ENCODE results near the gene STOML1.
"Not testable (repeated sequence)": the region's sequence is repeated elsewhere in the genome, so short reads cannot be mapped to it uniquely, and the experiment has no call there.

Gene STOML1

GRCh38 chr15:73962433-73962832 lies 29.7 kb downstream of the STOML1 start:
- no peak for DNase-seq (ENCODE audit: low read depth in 2 of 2)

- not testable (repeated sequence) for DNase-seq (ENCODE audit: low read depth in 2 of 2)
Measured at GRCh38 chr15:73960472-73961070, 31.5 kb downstream of the STOML1 start.

GRCh38 chr15:73959801-73960200 lies 32.3 kb downstream of the STOML1 start:
- no peak for DNase-seq (ENCODE audit: low read depth in 2 of 2)

GRCh38 chr15:73959012-73959581 lies 33.0 kb downstream of the STOML1 start:
- no peak for DNase-seq (ENCODE audit: low read depth in 2 of 2)

- DNase-seq (ENCODE audit: low read depth in 2 of 2), result no peak
Measured at GRCh38 chr15:73957785-73958184, 34.3 kb downstream of the STOML1 start.

GRCh38 chr15:73957276-73957675 lies 34.8 kb downstream of the STOML1 start:
- DNase-seq (ENCODE audit: low read depth in 2 of 2), result no peak

GRCh38 chr15:73956743-73957135 lies 35.4 kb downstream of the STOML1 start:
- DNase-seq (ENCODE audit: low read depth in 2 of 2), result no peak

- no peak for DNase-seq (ENCODE audit: low read depth in 2 of 2)
Measured at GRCh38 chr15:73955861-73956742, 36.0 kb downstream of the STOML1 start.

- DNase-seq (ENCODE audit: low read depth in 2 of 2), result no peak
Measured at GRCh38 chr15:73955326-73955725, 36.8 kb downstream of the STOML1 start.

- no peak for DNase-seq (ENCODE audit: low read depth in 2 of 2)
Measured at GRCh38 chr15:73954188-73955145, 37.6 kb downstream of the STOML1 start.

- DNase-seq (ENCODE audit: low read depth in 2 of 2), result no peak
Measured at GRCh38 chr15:73952913-73953750, 39.0 kb downstream of the STOML1 start.

GRCh38 chr15:73952171-73952912 lies 39.8 kb downstream of the STOML1 start:
- no peak for DNase-seq (ENCODE audit: low read depth in 2 of 2)

GRCh38 chr15:73951601-73952000 lies 40.5 kb downstream of the STOML1 start:
- no peak for DNase-seq (ENCODE audit: low read depth in 2 of 2)

GRCh38 chr15:73950831-73951561 lies 41.1 kb downstream of the STOML1 start:
- peak; percentile 52 to 54 for DNase-seq (ENCODE audit: low read depth in 2 of 2)

GRCh38 chr15:73950479-73950830 lies 41.6 kb downstream of the STOML1 start:
- no peak for DNase-seq (ENCODE audit: low read depth in 2 of 2)

GRCh38 chr15:73949496-73949895 lies 42.6 kb downstream of the STOML1 start:
- DNase-seq (ENCODE audit: low read depth in 2 of 2), result no peak

GRCh38 chr15:73948982-73949381 lies 43.1 kb downstream of the STOML1 start:
- DNase-seq (ENCODE audit: low read depth in 2 of 2), result no peak

- DNase-seq (ENCODE audit: low read depth in 2 of 2), result no peak
Measured at GRCh38 chr15:73948396-73948795, 43.7 kb downstream of the STOML1 start.

GRCh38 chr15:73947651-73948050 lies 44.4 kb downstream of the STOML1 start:
- no peak for DNase-seq (ENCODE audit: low read depth in 2 of 2)

All from stimulated activated CD8-positive, alpha-beta memory T cell treated with anti-CD3 and anti-CD28 coated beads, Interleukin-2, amount 100 ng/mL, for 48 hours (primary cell).